Smooth muscle cell (in vitro differentiated cells): ENCODE results near the gene MFSD12. TPM values are rescaled to one million over a fixed set of nuclear protein-coding genes. Genes with fewer than 3 reads are reported as not detected.

Source experiments
- DNase-seq: peaks from one replicate; lab custom pipeline; 2025; ENCODE audit not compliant: unreplicated experiment; lab: John Stamatoyannopoulos, UW
- H2AFZ ChIP-seq: fragments of 200-600 bp; sonication (generic); 2 replicates; pipeline ENCODE4 v1.6.0; 2016; ENCODE audit warnings: antibody characterized with exemption, low read depth, mild to moderate bottlenecking
- H3F3A ChIP-seq: fragments of 200-600 bp; sonication (generic); 2 replicates; pipeline ENCODE4 v1.6.0; 2017; ENCODE audit warnings: antibody characterized with exemption, low read depth
- H3K27ac ChIP-seq: fragments of 200-600 bp; sonication (generic); 2 replicates; pipeline ENCODE4 v1.5.1; 2016; ENCODE audit warnings: low read depth, mild to moderate bottlenecking
- H3K27me3 ChIP-seq: fragments of 200-600 bp; sonication (generic); 2 replicates; pipeline ENCODE4 v1.6.1; 2016; ENCODE audit warnings: low read depth, mild to moderate bottlenecking
- H3K36me3 ChIP-seq: fragments of 200-600 bp; sonication (generic); 2 replicates; pipeline ENCODE4 v1.5.1; 2016; ENCODE audit warnings: low read depth
- H3K4me1 ChIP-seq: fragments of 200-600 bp; sonication (generic); 2 replicates; pipeline ENCODE4 v1.5.1; 2016; ENCODE audit warnings: low read depth
- H3K4me2 ChIP-seq: fragments of 200-600 bp; sonication (generic); 2 replicates; pipeline ENCODE4 v1.6.0; 2016; ENCODE audit warnings: mild to moderate bottlenecking
- H3K4me3 ChIP-seq: fragments of 200-600 bp; sonication (generic); 2 replicates; pipeline ENCODE4 v1.5.1; 2016; ENCODE audit warnings: mild to moderate bottlenecking
- H3K79me2 ChIP-seq: fragments of 200-600 bp; sonication (generic); 2 replicates; pipeline ENCODE4 v1.6.0; 2016; ENCODE audit warnings: low read depth, mild to moderate bottlenecking
- H3K9ac ChIP-seq: fragments of 200-600 bp; sonication (generic); 2 replicates; pipeline ENCODE4 v1.6.0; 2016; ENCODE audit warnings: low read depth
- H3K9me3 ChIP-seq: fragments of 200-600 bp; sonication (generic); replicated peaks from 2 replicates; pipeline ENCODE4 v1.5.1; 2016; ENCODE audit warnings: low read depth
- H4K20me1 ChIP-seq: fragments of 200-600 bp; sonication (generic); 2 replicates; pipeline ENCODE4 v1.6.0; 2016; ENCODE audit warnings: low read depth
- CTCF ChIP-seq: fragments of 200-600 bp; sonication (generic); IDR thresholded peaks from 2 replicates; pipeline ENCODE4 v1.5.1; 2017; ENCODE audit warnings: borderline replicate concordance, mild to moderate bottlenecking, antibody characterized with exemption; ENCODE audit not compliant: insufficient read depth, poor library complexity, severe bottlenecking
- WGBS: methylation state at CpG from one replicate; pipeline ENCODE4 v1.1.7; 2016; ENCODE audit warnings: low lambda C conversion rate; 5-methylcytosine and 5-hydroxymethylcytosine counted together
- polyA plus RNA-seq: library from polyadenylated mRNA; unstranded; fragments of >200 nt; fragmentation: Nextera tagmentation; extraction: Ambion mirVana; gene quantifications from 2 replicates; pipeline ENCODE4 v1.2.1, GENCODE V29; 2016
- total RNA-seq: library from RNA; depleted of rRNA; stranded (reverse); fragments of >200 nt; gene quantifications from 2 replicates; pipeline ENCODE4 v1.2.3, GENCODE V29; 2014

MFSD12 gene
- total and polyA plus RNA-seq, 2 experiments from 2014 or later: 56.0 to 73.8 TPM

DNA sequence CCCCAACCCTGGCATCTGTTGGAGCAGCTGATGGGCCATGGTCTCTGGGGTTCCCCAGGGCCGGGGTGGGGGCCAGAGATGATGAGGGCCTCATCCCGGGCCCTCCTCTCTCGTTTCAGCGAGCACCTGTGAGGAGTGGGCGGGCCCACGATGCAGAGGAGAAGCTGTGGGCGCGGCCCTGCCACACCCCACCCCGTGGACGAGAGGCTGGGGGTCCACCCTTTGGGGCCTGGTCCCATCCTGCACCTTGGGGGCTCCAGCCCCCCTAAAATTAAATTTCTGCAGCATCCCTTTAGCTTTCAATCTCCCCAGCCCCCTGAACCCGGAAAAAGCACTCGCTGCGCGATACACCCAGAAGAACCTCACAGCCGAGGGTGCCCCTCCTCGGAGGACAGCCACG, 21.0 kb upstream of the MFSD12 start:
- TF ChIP-seq CTCF: no peak
- Histone ChIP-seq H3K4me2 (no peak overlapping the region), H3F3A (peaks cover 38% of the 10 kb centered on the region), H3K4me1 (peaks cover 10% of the 10 kb centered on the region), H3K36me3 (no peaks in the 10 kb centered on the region), H3K27me3 (no peaks in the 10 kb centered on the region), H3K79me2 (no peaks in the 10 kb centered on the region), H3K9ac (no peak overlapping the region), H3K9me3 (no peaks in the 10 kb centered on the region), H2AFZ (no peak overlapping the region), H3K27ac (no peak overlapping the region), H3K4me3 (no peak overlapping the region), H4K20me1 (peaks cover 44% of the 10 kb centered on the region)
- 78% methylated on average over 17 of the region's 17 CpGs for WGBS
- no peak for DNase-seq

DNA sequence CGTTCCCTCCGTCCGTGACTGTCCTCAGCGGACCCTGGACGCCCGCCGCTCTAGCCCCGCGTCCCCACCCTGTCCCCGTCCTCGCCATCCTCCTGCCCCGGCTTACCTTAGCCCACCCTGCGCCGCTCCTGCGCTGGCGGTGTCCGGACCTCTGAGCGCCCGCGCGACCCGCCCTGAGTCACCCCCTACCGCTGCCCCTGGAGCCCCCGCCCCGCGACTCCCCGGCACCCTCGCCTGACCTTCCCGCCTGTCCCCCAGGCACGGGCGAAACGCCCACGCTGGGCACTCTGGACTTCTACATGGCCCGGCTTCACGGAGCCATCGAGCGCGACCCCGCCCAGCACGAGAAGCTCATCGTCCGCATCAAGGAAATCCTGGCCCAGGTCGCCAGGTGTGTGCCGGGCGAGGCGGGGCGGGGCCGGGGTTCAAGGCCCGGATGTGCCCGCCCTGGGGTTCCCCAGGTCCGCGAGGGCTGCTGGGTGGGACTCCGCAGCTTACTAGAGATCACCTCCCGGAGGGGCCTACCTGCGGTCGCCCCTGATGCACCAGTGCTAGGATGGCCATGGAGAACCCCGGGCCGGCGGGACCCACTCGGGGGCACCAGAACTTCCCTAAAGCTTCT, 20.4 kb upstream of the MFSD12 start:
- Histone ChIP-seq H3K9me3 (no peaks in the 10 kb centered on the region), H3K27ac (no peak overlapping the region)

GRCh38 chr19:3576696-3577443, 19.5 kb upstream of the MFSD12 start:
- peaks cover 38% of the 10 kb centered on the region for H3F3A ChIP-seq
- H3K9me3 ChIP-seq: no peaks in the 10 kb centered on the region
- peak overlapping the region; percentile 96 for H3K4me2 ChIP-seq
- H3K9ac ChIP-seq: no peak overlapping the region
- TF ChIP-seq CTCF: no peak
- H4K20me1 ChIP-seq: peaks cover 45% of the 10 kb centered on the region
- H3K4me3 ChIP-seq: peak overlapping the region; percentile 47
- peaks cover 14% of the 10 kb centered on the region for H3K4me1 ChIP-seq
- H3K27ac ChIP-seq: no peak overlapping the region
- H2AFZ ChIP-seq: no peak overlapping the region
- peak; percentile 42 for DNase-seq
- H3K27me3 ChIP-seq: no peaks in the 10 kb centered on the region
- WGBS: 8% methylated on average over 38 of the region's 78 CpGs
- no peaks in the 10 kb centered on the region for H3K36me3 ChIP-seq
- H3K79me2 ChIP-seq: no peaks in the 10 kb centered on the region

More for the DNA sequence above, 20.4 kb upstream of the MFSD12 start:
- DNase-seq: no peak
- H4K20me1 ChIP-seq: peaks cover 45% of the 10 kb centered on the region
- no peaks in the 10 kb centered on the region for H3K79me2 ChIP-seq
- H3K4me3 ChIP-seq: peak overlapping the region; percentile 47
- H3K4me2 ChIP-seq: peak overlapping the region; percentile 96
- H3F3A ChIP-seq: peaks cover 38% of the 10 kb centered on the region
- H2AFZ ChIP-seq: no peak overlapping the region
- H3K36me3 ChIP-seq: no peaks in the 10 kb centered on the region
- WGBS: 17% methylated on average over 41 of the region's 60 CpGs
- peaks cover 10% of the 10 kb centered on the region for H3K4me1 ChIP-seq
- no peak for TF ChIP-seq CTCF
- H3K27me3 ChIP-seq: no peaks in the 10 kb centered on the region
- no peak overlapping the region for H3K9ac ChIP-seq
